Heart left ventricle (tissue), 13 donors: Measurements from ENCODE around the gene UNC45A.

Source experiments
- POLR2A ChIP-seq, 2 donors: fragments of 450-650 bp; IDR thresholded peaks; one replicate each; pipeline ENCODE4 v1.6.1; 2017; ENCODE audit warnings: antibody characterized with exemption in 2 of 2, mild to moderate bottlenecking in 2 of 2, moderate library complexity in 2 of 2
- TF ChIP-seq, protein P1 (sequence below), 12 donors: fragments of 200-600 bp; sonication (generic) in 4 of 12; IDR thresholded peaks; one replicate each; pipeline versions ENCODE4 v1.5.0 to v1.8.0; 2018 to 2022; ENCODE audit warnings: antibody characterized with exemption in 12 of 12, mild to moderate bottlenecking in 5 of 12
- donor health status: ischemic (EF 13 %, LVEDD 7.1; RV severe dilation, severe dysfunction).
- donor health status: DM: no; HTN: yes; CAD: no.
- donor health status: DM: no; HTN: no; CAD: no.
- donor health status: ischemic (EF 25% LVEDD 6.9; RV normal size, moderate dysfunction).
- donor health status: ischemic (EF 25% LVEDD 5.7; RV mildly dilated, moderate dysfunction).
- donor health status: ischemic (EF 35%, LVEDD 5.7; RV mildly dilated, moderate dysfunction).
- donor health status: nonischemic (EF 11% LVEDD 7.7; RV severe dilation, severe dysfunction).
- donor health status: DM: yes; HTN: yes; CAD: no.
- donor health status: PGD.
- donor health status: ischemic (EF 29% LVEDD 5.4; RV normal size, mild dysfunction).
- donor health status: nonischemic (EF 23%, LVEDD 6.1; RV moderate dilation, normal function).

- TF ChIP-seq, protein P1, sequence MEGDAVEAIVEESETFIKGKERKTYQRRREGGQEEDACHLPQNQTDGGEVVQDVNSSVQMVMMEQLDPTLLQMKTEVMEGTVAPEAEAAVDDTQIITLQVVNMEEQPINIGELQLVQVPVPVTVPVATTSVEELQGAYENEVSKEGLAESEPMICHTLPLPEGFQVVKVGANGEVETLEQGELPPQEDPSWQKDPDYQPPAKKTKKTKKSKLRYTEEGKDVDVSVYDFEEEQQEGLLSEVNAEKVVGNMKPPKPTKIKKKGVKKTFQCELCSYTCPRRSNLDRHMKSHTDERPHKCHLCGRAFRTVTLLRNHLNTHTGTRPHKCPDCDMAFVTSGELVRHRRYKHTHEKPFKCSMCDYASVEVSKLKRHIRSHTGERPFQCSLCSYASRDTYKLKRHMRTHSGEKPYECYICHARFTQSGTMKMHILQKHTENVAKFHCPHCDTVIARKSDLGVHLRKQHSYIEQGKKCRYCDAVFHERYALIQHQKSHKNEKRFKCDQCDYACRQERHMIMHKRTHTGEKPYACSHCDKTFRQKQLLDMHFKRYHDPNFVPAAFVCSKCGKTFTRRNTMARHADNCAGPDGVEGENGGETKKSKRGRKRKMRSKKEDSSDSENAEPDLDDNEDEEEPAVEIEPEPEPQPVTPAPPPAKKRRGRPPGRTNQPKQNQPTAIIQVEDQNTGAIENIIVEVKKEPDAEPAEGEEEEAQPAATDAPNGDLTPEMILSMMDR (IDR thresholded peaks at IDR 0.05), result no peak
- no peak for TF ChIP-seq POLR2A (IDR thresholded peaks at IDR 0.05)
These were observed 51.9 kb downstream of the UNC45A start for GRCh38 chr15:90986790-90987507.
